Neural cell (in vitro differentiated cells): ENCODE measurements around the gene CD99.

Experiments
- EP300 ChIP-seq: fragments of 450-650 bp; conservative IDR thresholded peaks from 2 replicates; pipeline ENCODE4 v1.6.1; 2014; ENCODE audit warnings: antibody characterized with exemption, mild to moderate bottlenecking, moderate library complexity; ENCODE audit not compliant: poor library complexity, severe bottlenecking
- EZH2 ChIP-seq: fragments of 200-600, 300-800 bp; shearing (Covaris generic), sonication (generic); IDR thresholded peaks from 2 replicates; pipeline ENCODE4 v1.6.1; 2014; ENCODE audit warnings: antibody characterized with exemption, low read length, borderline replicate concordance, mild to moderate bottlenecking; ENCODE audit not compliant: insufficient read depth, poor library complexity, severe bottlenecking
- TF ChIP-seq, protein P1 (sequence below): IDR thresholded peaks from 2 replicates; pipeline ENCODE4 v1.6.1; 2012; ENCODE audit warnings: borderline replicate concordance
- TF ChIP-seq, protein P2 (sequence below): fragments of 450-650 bp; IDR thresholded peaks from 2 replicates; pipeline ENCODE4 v1.5.1; 2014; ENCODE audit warnings: antibody characterized with exemption, mild to moderate bottlenecking, moderate library complexity; ENCODE audit not compliant: poor library complexity, severe bottlenecking

- TF ChIP-seq, protein P1, sequence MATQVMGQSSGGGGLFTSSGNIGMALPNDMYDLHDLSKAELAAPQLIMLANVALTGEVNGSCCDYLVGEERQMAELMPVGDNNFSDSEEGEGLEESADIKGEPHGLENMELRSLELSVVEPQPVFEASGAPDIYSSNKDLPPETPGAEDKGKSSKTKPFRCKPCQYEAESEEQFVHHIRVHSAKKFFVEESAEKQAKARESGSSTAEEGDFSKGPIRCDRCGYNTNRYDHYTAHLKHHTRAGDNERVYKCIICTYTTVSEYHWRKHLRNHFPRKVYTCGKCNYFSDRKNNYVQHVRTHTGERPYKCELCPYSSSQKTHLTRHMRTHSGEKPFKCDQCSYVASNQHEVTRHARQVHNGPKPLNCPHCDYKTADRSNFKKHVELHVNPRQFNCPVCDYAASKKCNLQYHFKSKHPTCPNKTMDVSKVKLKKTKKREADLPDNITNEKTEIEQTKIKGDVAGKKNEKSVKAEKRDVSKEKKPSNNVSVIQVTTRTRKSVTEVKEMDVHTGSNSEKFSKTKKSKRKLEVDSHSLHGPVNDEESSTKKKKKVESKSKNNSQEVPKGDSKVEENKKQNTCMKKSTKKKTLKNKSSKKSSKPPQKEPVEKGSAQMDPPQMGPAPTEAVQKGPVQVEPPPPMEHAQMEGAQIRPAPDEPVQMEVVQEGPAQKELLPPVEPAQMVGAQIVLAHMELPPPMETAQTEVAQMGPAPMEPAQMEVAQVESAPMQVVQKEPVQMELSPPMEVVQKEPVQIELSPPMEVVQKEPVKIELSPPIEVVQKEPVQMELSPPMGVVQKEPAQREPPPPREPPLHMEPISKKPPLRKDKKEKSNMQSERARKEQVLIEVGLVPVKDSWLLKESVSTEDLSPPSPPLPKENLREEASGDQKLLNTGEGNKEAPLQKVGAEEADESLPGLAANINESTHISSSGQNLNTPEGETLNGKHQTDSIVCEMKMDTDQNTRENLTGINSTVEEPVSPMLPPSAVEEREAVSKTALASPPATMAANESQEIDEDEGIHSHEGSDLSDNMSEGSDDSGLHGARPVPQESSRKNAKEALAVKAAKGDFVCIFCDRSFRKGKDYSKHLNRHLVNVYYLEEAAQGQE = no peak
- TF ChIP-seq EZH2 (no peak), EP300 (no peak)
- TF ChIP-seq, protein P2, sequence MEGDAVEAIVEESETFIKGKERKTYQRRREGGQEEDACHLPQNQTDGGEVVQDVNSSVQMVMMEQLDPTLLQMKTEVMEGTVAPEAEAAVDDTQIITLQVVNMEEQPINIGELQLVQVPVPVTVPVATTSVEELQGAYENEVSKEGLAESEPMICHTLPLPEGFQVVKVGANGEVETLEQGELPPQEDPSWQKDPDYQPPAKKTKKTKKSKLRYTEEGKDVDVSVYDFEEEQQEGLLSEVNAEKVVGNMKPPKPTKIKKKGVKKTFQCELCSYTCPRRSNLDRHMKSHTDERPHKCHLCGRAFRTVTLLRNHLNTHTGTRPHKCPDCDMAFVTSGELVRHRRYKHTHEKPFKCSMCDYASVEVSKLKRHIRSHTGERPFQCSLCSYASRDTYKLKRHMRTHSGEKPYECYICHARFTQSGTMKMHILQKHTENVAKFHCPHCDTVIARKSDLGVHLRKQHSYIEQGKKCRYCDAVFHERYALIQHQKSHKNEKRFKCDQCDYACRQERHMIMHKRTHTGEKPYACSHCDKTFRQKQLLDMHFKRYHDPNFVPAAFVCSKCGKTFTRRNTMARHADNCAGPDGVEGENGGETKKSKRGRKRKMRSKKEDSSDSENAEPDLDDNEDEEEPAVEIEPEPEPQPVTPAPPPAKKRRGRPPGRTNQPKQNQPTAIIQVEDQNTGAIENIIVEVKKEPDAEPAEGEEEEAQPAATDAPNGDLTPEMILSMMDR = no peak
These were observed 14.1 kb downstream of the CD99 start for GRCh38 chrX:2705046-2705832.
